DOHH2 (cell line): ENCODE data around the gene GABRA5.

Source experiments
- CTCF ChIP-seq: fragments of 200-600 bp; sonication (generic); IDR thresholded peaks from one replicate; pipeline ENCODE4 v1.5.1; 2014; ENCODE audit warnings: antibody characterized with exemption, mild to moderate bottlenecking, low read depth, low read length; ENCODE audit not compliant: poor library complexity, severe bottlenecking
- EZH2phosphoT487 ChIP-seq: fragments of 200-600 bp; sonication (generic); IDR thresholded peaks from 2 replicates; pipeline ENCODE4 v1.6.1; 2017; ENCODE audit warnings: borderline replicate concordance, mild to moderate bottlenecking, antibody characterized with exemption, low read length, moderate library complexity, mixed read lengths

GRCh38 chr15:26891448-26892181, 24.8 kb downstream of the GABRA5 start:
- TF ChIP-seq CTCF, result peak; percentile 79
- TF ChIP-seq EZH2phosphoT487, result no peak
